ENCODE results near the gene MARK2.

- TF ChIP-seq CTCF (IDR thresholded peaks at IDR 0.05), result peak in 3 of 6 experiments; percentile 28 to 37 (median 28)
- no peak for TF ChIP-seq POLR2A (IDR thresholded peaks at IDR 0.05)
These were observed 62.8 kb downstream of the MARK2 start for GRCh38 chr11:63901660-63902059.

All from Peyer's patch (tissue), 4 donors.